Measurements from ENCODE around the gene BCOR. TPM values are rescaled to one million over a fixed set of nuclear protein-coding genes. Genes with fewer than 3 reads are reported as not detected.

BCOR gene
- total RNA-seq, 1 experiment from 2014 or later = 35.1 TPM

DNA sequence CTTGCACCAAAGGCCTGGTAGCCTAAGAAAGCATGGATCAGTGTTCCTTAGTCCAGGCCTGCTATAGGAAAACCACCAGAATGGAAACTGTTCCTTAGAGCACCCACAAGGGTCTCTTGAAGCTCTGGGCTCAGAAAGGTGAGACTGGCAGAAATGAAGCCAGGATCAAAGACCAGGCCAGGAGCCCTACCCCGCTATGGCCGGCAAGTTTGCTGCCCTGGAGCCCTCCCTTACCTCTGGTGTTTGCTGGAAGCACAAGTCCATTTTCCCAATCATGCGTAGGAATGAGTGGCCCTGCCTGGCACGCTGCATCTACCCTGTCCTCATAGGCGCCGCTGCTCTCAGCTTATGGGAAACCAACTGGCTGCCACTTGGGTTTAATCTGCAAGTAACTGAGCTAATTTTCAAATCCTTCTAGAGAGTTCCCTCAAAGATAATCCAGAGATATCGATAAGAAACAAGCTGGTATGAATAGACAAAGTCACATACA is 37.4 kb downstream of the BCOR start:
- TF ChIP-seq, protein P1, sequence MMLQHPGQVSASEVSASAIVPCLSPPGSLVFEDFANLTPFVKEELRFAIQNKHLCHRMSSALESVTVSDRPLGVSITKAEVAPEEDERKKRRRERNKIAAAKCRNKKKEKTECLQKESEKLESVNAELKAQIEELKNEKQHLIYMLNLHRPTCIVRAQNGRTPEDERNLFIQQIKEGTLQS (IDR thresholded peaks at IDR 0.05) = no peak
- no peak for TF ChIP-seq SIN3A (IDR thresholded peaks at IDR 0.05; ENCODE audit: low read depth)
- TF ChIP-seq ZNF274 (IDR thresholded peaks at IDR 0.05; ENCODE audit: low read depth, low read length) = no peak
- no peak for TF ChIP-seq JUND (IDR thresholded peaks at IDR 0.05)
- no peak for TF ChIP-seq EGR1 (IDR thresholded peaks at IDR 0.05; ENCODE audit: low read depth)
- TF ChIP-seq EZH2 (IDR thresholded peaks at IDR 0.05) = no peak
- TF ChIP-seq SRF (IDR thresholded peaks at IDR 0.05; ENCODE audit: low read depth) = no peak
- TF ChIP-seq FOSL1 (IDR thresholded peaks at IDR 0.05; ENCODE audit: low read depth) = no peak
- H2AFZ ChIP-seq (ENCODE audit: low read depth, low read length, poor library complexity, severe bottlenecking) = no peak overlapping the region
- intact Hi-C loops (cut with micrococcal nuclease) = no loop called here
- peaks cover 31 to 41% of the 10 kb centered on the region in 2 experiments for H3K36me3 ChIP-seq (ENCODE audit: control insufficient read depth in 1 of 2, insufficient read depth in 2 of 2, low read length in 2 of 2)
- ChIA-PET RAD21 (ENCODE audit: low non-redundant PET in 1 of 2, low total read pairs in 2 of 2, uncharacterized antibody in 2 of 2, unreplicated experiment in 2 of 2) (no interaction called here), CTCF (no interaction called here), POLR2A (no interaction called here)
- BruUV-seq (replicated peaks) = no TSS peak
- H3K79me2 ChIP-seq (ENCODE audit: insufficient read depth, low read length) = peaks cover 90% of the 10 kb centered on the region
- ATAC-seq (no peak), DNase-seq (ENCODE audit: low read depth, low spot score) (no peak)
- H4K20me1 ChIP-seq (ENCODE audit: insufficient read depth) = no peaks in the 10 kb centered on the region; the same call in 1 of the 2 replicates
- no peak overlapping the region for H3K4me2 ChIP-seq (ENCODE audit: low read length)
- no peak overlapping the region for H3K9ac ChIP-seq (ENCODE audit: low read length)
- H3K27ac ChIP-seq (ENCODE audit: low read depth, low read length) = no peak overlapping the region
- no peaks in the 10 kb centered on the region for H3K27me3 ChIP-seq (ENCODE audit: insufficient read depth, low read length)
- H3K9me3 ChIP-seq (ENCODE audit: control insufficient read depth in 1 of 2, insufficient read depth in 1 of 2, low read depth in 1 of 2, low read length in 2 of 2) = no peaks in the 10 kb centered on the region
- H3K4me1 ChIP-seq (ENCODE audit: control insufficient read depth in 1 of 2, insufficient read depth in 2 of 2, low read length in 2 of 2) = no peaks in the 10 kb centered on the region
- no peak overlapping the region for H3K4me3 ChIP-seq (replicated peaks in 1 of 2; ENCODE audit: low read depth in 1 of 2, low read length in 2 of 2)
- no peaks in the 10 kb centered on the region for H3K9me2 ChIP-seq (ENCODE audit: insufficient read depth)

DNA sequence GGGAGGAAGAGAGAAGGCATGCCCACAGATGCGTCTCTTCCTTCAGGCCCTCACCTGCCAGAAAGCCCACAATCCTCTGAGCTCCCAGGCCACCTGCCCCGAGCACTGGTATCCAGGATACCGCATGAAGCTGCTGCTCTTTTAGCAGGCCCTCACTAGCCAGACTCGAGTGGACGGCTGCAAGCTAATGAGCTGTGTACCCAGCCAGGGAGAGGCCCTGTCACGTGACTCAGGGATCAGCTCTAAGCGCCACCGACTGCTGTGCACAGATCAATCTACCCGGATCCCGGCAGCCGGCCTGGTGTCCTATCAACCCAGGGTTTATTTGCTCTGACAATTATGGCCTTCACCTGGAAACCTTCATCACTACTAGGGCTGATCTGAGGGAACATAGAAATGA is 39.0 kb downstream of the BCOR start:
- Histone ChIP-seq H3K27me3 (ENCODE audit: insufficient read depth, low read length) (no peaks in the 10 kb centered on the region), H3K4me2 (ENCODE audit: low read length) (no peak overlapping the region), H3K4me1 (ENCODE audit: control insufficient read depth in 1 of 2, insufficient read depth in 2 of 2, low read length in 2 of 2) (no peaks in the 10 kb centered on the region), H3K27ac (ENCODE audit: low read depth, low read length) (no peak overlapping the region), H3K9me2 (ENCODE audit: insufficient read depth) (no peaks in the 10 kb centered on the region), H2AFZ (ENCODE audit: low read depth, low read length, poor library complexity, severe bottlenecking) (no peak overlapping the region), H3K9ac (ENCODE audit: low read length) (no peak overlapping the region), H3K79me2 (ENCODE audit: insufficient read depth, low read length) (peaks cover 78% of the 10 kb centered on the region), H3K36me3 (ENCODE audit: control insufficient read depth in 1 of 2, insufficient read depth in 2 of 2, low read length in 2 of 2) (peaks cover 48 to 49% of the 10 kb centered on the region in 2 experiments), H3K9me3 (ENCODE audit: control insufficient read depth in 1 of 2, insufficient read depth in 1 of 2, low read depth in 1 of 2, low read length in 2 of 2) (no peaks in the 10 kb centered on the region), H3K4me3 (replicated peaks in 1 of 2; ENCODE audit: low read depth in 1 of 2, low read length in 2 of 2) (no peak overlapping the region), H4K20me1 (ENCODE audit: insufficient read depth) (no peaks in the 10 kb centered on the region; the same call in 1 of the 2 replicates)
- no peak for TF ChIP-seq ELF1 (IDR thresholded peaks at IDR 0.05; ENCODE audit: borderline replicate concordance, low read depth)
- RAD21 ChIA-PET (ENCODE audit: low non-redundant PET in 1 of 2, low total read pairs in 2 of 2, uncharacterized antibody in 2 of 2, unreplicated experiment in 2 of 2) = no interaction called here
- ATAC-seq (no peak), DNase-seq (ENCODE audit: low read depth, low spot score) (no peak)
- CTCF ChIA-PET = no interaction called here
- intact Hi-C loops (cut with micrococcal nuclease) = loop anchor here (10.0 kb wide), 1 partner anchor 244 kb away; no protein-coding TSS in a partner anchor
- BruUV-seq (replicated peaks) = no TSS peak
- POLR2A ChIA-PET = no interaction called here
